ENCODE data around the gene EXOC3L1.

DNA sequence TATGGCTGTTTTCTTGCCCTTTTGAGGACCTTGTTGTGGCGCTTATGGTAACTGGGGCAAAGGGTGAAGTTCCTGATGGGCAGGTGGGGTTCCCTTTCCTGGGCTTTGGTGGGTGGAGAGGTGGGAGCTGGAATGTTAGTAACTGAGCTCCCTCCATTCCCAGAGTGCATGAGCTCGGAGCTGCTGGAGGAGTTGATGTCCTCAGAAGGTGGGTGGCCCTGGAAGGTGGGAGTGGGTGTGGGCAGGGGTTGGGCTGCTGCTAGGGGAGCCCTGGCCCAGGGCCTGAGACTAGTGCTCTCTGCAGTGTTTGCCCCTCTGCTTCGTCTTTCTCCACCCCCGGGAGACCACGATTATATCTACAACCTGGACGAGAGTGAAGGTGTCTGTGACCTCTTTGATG, 7.8 kb upstream of the EXOC3L1 start:
- TF ChIP-seq, protein P1, sequence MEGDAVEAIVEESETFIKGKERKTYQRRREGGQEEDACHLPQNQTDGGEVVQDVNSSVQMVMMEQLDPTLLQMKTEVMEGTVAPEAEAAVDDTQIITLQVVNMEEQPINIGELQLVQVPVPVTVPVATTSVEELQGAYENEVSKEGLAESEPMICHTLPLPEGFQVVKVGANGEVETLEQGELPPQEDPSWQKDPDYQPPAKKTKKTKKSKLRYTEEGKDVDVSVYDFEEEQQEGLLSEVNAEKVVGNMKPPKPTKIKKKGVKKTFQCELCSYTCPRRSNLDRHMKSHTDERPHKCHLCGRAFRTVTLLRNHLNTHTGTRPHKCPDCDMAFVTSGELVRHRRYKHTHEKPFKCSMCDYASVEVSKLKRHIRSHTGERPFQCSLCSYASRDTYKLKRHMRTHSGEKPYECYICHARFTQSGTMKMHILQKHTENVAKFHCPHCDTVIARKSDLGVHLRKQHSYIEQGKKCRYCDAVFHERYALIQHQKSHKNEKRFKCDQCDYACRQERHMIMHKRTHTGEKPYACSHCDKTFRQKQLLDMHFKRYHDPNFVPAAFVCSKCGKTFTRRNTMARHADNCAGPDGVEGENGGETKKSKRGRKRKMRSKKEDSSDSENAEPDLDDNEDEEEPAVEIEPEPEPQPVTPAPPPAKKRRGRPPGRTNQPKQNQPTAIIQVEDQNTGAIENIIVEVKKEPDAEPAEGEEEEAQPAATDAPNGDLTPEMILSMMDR (conservative IDR thresholded peaks at IDR 0.05 in 1 of 2, IDR thresholded peaks at IDR 0.05 in 1 of 2; ENCODE audit: low read depth in 1 of 2, low read length in 2 of 2) = no peak
- TF ChIP-seq EZH2 (IDR thresholded peaks at IDR 0.05; ENCODE audit: low read length, missing control alignments) = no peak

All from fibroblast of lung (primary cell).